Measurements from ENCODE around the gene ZCWPW1.

ZCWPW1 gene

GRCh38 chr7:100428199-100428966 is at the start of gene ZCWPW1:
ZCWPW1 (minus strand) TSS chr7:100428703; CDS start chr7:100420649, 8,054 bp downstream.
- DNase-seq (ENCODE audit: low spot score) = peak; percentile 80

- DNase-seq (ENCODE audit: low spot score) = no peak
These were observed 49.4 kb upstream of the ZCWPW1 start for GRCh38 chr7:100477871-100478267.

GRCh38 chr7:100476903-100477870 is 48.7 kb upstream of the ZCWPW1 start:
- DNase-seq (ENCODE audit: low spot score) = no peak

- no peak for DNase-seq (ENCODE audit: low spot score)
These were observed 47.7 kb upstream of the ZCWPW1 start for GRCh38 chr7:100476101-100476780.

- DNase-seq (ENCODE audit: low spot score) = no peak
These were observed 47.0 kb upstream of the ZCWPW1 start for GRCh38 chr7:100475549-100475948.

- DNase-seq (ENCODE audit: low spot score) = no peak
These were observed 44.5 kb upstream of the ZCWPW1 start for GRCh38 chr7:100472854-100473499.

- DNase-seq (ENCODE audit: low spot score) = no peak
These were observed 43.8 kb upstream of the ZCWPW1 start for GRCh38 chr7:100472121-100472851.

- no peak for DNase-seq (ENCODE audit: low spot score)
These were observed 42.5 kb upstream of the ZCWPW1 start for GRCh38 chr7:100471021-100471420.

GRCh38 chr7:100469227-100470044 is 40.9 kb upstream of the ZCWPW1 start:
- DNase-seq (ENCODE audit: low spot score) = peak; percentile 98

- DNase-seq (ENCODE audit: low spot score) = no peak
These were observed 39.3 kb upstream of the ZCWPW1 start for GRCh38 chr7:100467638-100468373.

- no peak for DNase-seq (ENCODE audit: low spot score)
These were observed 38.4 kb upstream of the ZCWPW1 start for GRCh38 chr7:100466653-100467605.

- peak; percentile 98 for DNase-seq (ENCODE audit: low spot score)
These were observed 37.3 kb upstream of the ZCWPW1 start for GRCh38 chr7:100465702-100466311.

GRCh38 chr7:100465299-100465698 is 36.8 kb upstream of the ZCWPW1 start:
- DNase-seq (ENCODE audit: low spot score) = no peak

GRCh38 chr7:100464791-100465190 is 36.3 kb upstream of the ZCWPW1 start:
- no peak for DNase-seq (ENCODE audit: low spot score)

GRCh38 chr7:100464210-100464660 is 35.7 kb upstream of the ZCWPW1 start, which contains the start of gene SPACDR:
SPACDR (minus strand) TSS chr7:100464260; CDS start chr7:100464025, 235 bp downstream.
- no peak for DNase-seq (ENCODE audit: low spot score)

GRCh38 chr7:100457033-100457432 is 28.5 kb upstream of the ZCWPW1 start:
- no peak for DNase-seq (ENCODE audit: low spot score)

- DNase-seq (ENCODE audit: low spot score) = no peak
These were observed 28.1 kb upstream of the ZCWPW1 start for GRCh38 chr7:100456562-100456961.

- no peak for DNase-seq (ENCODE audit: low spot score)
These were observed 26.7 kb upstream of the ZCWPW1 start for GRCh38 chr7:100455206-100455605.

All from HuH-7 (cell line).